Thyroid gland (tissue), 4 donors: Measurements from ENCODE around the gene DPF3.

Experiments
- POLR2A ChIP-seq, 2 donors: fragments of 450-650 bp; IDR thresholded peaks; one replicate each; pipeline ENCODE4 v1.6.1; 2017; ENCODE audit warnings: antibody characterized with exemption in 2 of 2, mild to moderate bottlenecking in 2 of 2, moderate library complexity in 1 of 2
- TF ChIP-seq, protein P1 (sequence below), 6 experiments: fragments of 200-600 bp in 3 of 6; fragments of 450-650 bp in 3 of 6; sonication (generic) in 3 of 6; IDR thresholded peaks; one replicate each; pipeline ENCODE4 v1.5.1; 2016 to 2019; ENCODE audit warnings: antibody characterized with exemption in 6 of 6, mild to moderate bottlenecking in 2 of 6, inconsistent platforms in 1 of 6, moderate library complexity in 1 of 6

DNA sequence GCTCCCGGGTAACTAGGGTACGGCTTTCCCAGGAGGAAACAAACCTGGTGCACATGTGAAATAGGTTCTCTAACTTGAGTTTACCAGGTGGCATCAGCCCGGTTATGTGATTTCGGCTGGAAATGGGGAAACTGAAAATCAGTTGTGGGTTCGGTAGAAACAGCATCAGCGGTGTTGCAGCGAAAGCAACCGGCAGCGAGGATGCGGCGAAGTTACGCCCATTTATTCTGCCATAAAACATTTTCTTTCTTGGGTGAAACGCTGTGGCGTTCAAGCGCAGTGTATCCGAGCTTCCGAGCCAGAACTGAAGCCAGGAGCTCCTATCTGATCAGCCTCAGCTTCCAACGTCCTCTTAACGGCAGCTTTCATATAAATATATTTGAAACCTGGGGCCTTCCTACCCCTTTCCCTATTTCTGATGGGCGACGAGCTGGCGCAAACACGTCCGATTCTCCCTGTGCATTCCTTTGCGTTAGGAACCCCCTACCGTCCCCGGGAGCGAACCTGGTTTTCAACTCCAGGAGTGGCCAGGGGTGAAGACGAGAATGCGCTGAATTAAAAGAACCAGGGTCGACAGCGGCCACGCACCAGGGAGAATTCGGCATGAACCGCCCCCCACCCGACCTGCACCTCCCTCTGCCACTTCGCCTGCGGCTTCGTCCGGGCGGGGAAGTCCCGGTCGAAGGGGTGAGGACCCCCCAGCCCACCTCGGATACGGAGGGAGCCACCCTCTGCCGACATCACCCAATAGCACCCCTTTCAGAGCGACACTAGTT, 1.6 kb downstream of the DPF3 start:
- no peak for TF ChIP-seq POLR2A (IDR thresholded peaks at IDR 0.05)
- TF ChIP-seq, protein P1, sequence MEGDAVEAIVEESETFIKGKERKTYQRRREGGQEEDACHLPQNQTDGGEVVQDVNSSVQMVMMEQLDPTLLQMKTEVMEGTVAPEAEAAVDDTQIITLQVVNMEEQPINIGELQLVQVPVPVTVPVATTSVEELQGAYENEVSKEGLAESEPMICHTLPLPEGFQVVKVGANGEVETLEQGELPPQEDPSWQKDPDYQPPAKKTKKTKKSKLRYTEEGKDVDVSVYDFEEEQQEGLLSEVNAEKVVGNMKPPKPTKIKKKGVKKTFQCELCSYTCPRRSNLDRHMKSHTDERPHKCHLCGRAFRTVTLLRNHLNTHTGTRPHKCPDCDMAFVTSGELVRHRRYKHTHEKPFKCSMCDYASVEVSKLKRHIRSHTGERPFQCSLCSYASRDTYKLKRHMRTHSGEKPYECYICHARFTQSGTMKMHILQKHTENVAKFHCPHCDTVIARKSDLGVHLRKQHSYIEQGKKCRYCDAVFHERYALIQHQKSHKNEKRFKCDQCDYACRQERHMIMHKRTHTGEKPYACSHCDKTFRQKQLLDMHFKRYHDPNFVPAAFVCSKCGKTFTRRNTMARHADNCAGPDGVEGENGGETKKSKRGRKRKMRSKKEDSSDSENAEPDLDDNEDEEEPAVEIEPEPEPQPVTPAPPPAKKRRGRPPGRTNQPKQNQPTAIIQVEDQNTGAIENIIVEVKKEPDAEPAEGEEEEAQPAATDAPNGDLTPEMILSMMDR (IDR thresholded peaks at IDR 0.05) = no peak
